Skeletal muscle cell (primary cell): ENCODE results near the gene MED13L.
"Not testable (repeated sequence)": the region's sequence is repeated elsewhere in the genome, so short reads cannot be mapped to it uniquely, and the experiment has no call there.

Experiments
- DNase-seq: peaks from one replicate; pipeline ENCODE4 v3.0.0-alpha.2; 2010; ENCODE audit warnings: low read depth
- H3K4me3 ChIP-seq: 2 replicates; pipeline ENCODE4 v1.5.1; 2011; ENCODE audit warnings: low read depth, mild to moderate bottlenecking, control low read depth, low read length, moderate library complexity

Gene MED13L

GRCh38 chr12:116142936-116143898, 134.3 kb downstream of the MED13L start:
- DNase-seq: no peak
- no peak overlapping the region for H3K4me3 ChIP-seq

- no peak for DNase-seq
- H3K4me3 ChIP-seq: no peak overlapping the region
Measured at GRCh38 chr12:116141833-116142162, 135.7 kb downstream of the MED13L start.

GRCh38 chr12:116141110-116141832, 136.2 kb downstream of the MED13L start:
- DNase-seq: no peak
- no peak overlapping the region for H3K4me3 ChIP-seq

- no peak for DNase-seq
Measured at GRCh38 chr12:116140529-116140928, 137.0 kb downstream of the MED13L start.

GRCh38 chr12:116138781-116139180, 138.7 kb downstream of the MED13L start:
- H3K4me3 ChIP-seq: no peak overlapping the region
- DNase-seq: no peak

More at GRCh38 chr12:116140529-116140928, 137.0 kb downstream of the MED13L start:
- H3K4me3 ChIP-seq: no peak overlapping the region

- peak; percentile 55 for DNase-seq
- H3K4me3 ChIP-seq: no peak overlapping the region
Measured at GRCh38 chr12:116138364-116138763, 139.1 kb downstream of the MED13L start.

GRCh38 chr12:116137318-116137717, 140.2 kb downstream of the MED13L start:
- H3K4me3 ChIP-seq: no peak overlapping the region

GRCh38 chr12:116136340-116136739, 141.2 kb downstream of the MED13L start:
- H3K4me3 ChIP-seq: no peak overlapping the region
- DNase-seq: no peak

More at GRCh38 chr12:116137318-116137717, 140.2 kb downstream of the MED13L start:
- DNase-seq: no peak

GRCh38 chr12:116135209-116135930, 142.1 kb downstream of the MED13L start:
- DNase-seq: peak; percentile 62
- no peak overlapping the region for H3K4me3 ChIP-seq

- H3K4me3 ChIP-seq: no peak overlapping the region
- DNase-seq: no peak
Measured at GRCh38 chr12:116133636-116134214, 143.8 kb downstream of the MED13L start.

GRCh38 chr12:116133149-116133548, 144.3 kb downstream of the MED13L start:
- H3K4me3 ChIP-seq: no peak overlapping the region
- no peak for DNase-seq

- not testable (repeated sequence) for H3K4me3 ChIP-seq, DNase-seq
Measured at GRCh38 chr12:116131987-116132386, 145.5 kb downstream of the MED13L start.

- DNase-seq: no peak
- no peak overlapping the region for H3K4me3 ChIP-seq
Measured at GRCh38 chr12:116131176-116131575, 146.3 kb downstream of the MED13L start.

GRCh38 chr12:116130431-116130830, 147.1 kb downstream of the MED13L start:
- no peak overlapping the region for H3K4me3 ChIP-seq
- DNase-seq: no peak

GRCh38 chr12:116128779-116129178, 148.7 kb downstream of the MED13L start:
- no peak for DNase-seq
- H3K4me3 ChIP-seq: no peak overlapping the region

GRCh38 chr12:116127859-116128258, 149.6 kb downstream of the MED13L start:
- no peak for DNase-seq
- no peak overlapping the region for H3K4me3 ChIP-seq

- no peak for DNase-seq
- no peak overlapping the region for H3K4me3 ChIP-seq
Measured at GRCh38 chr12:116126610-116127009, 150.9 kb downstream of the MED13L start.

GRCh38 chr12:116125956-116126566, 151.4 kb downstream of the MED13L start:
- H3K4me3 ChIP-seq: no peak overlapping the region
- DNase-seq: no peak

- H3K4me3 ChIP-seq: no peak overlapping the region
- no peak for DNase-seq
Measured at GRCh38 chr12:116125084-116125483, 152.4 kb downstream of the MED13L start.
